ENCODE results near the gene IL17A. TPM values are rescaled to one million over a fixed set of nuclear protein-coding genes. Genes with fewer than 3 reads are reported as not detected.

Gene IL17A
- total and polyA plus RNA-seq, 8 donors: not detected

DNA sequence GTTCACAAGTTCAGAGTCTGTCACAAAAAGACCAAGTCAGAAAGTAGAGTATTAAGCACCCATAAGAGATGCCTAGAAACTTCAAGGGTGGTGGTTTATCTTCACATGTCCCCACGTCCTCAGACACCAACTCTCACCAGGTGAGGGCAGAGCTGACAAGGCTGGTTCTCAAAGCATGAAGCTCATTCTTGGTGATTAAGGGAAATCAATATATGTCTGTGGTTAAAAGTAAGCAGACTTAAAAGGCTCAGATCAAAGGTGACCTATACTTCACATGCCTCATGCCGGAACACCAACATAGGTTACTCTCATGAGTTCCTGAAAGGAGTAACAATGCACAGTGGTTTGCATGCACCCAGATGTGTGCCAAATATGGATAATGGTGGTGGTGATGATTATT lies 27.0 kb downstream of the IL17A start:
- TF ChIP-seq, protein P1, sequence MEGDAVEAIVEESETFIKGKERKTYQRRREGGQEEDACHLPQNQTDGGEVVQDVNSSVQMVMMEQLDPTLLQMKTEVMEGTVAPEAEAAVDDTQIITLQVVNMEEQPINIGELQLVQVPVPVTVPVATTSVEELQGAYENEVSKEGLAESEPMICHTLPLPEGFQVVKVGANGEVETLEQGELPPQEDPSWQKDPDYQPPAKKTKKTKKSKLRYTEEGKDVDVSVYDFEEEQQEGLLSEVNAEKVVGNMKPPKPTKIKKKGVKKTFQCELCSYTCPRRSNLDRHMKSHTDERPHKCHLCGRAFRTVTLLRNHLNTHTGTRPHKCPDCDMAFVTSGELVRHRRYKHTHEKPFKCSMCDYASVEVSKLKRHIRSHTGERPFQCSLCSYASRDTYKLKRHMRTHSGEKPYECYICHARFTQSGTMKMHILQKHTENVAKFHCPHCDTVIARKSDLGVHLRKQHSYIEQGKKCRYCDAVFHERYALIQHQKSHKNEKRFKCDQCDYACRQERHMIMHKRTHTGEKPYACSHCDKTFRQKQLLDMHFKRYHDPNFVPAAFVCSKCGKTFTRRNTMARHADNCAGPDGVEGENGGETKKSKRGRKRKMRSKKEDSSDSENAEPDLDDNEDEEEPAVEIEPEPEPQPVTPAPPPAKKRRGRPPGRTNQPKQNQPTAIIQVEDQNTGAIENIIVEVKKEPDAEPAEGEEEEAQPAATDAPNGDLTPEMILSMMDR (IDR thresholded peaks at IDR 0.05): no peak
- no peak for DNase-seq
- Histone ChIP-seq H3K27ac (no peak overlapping the region), H3K4me3 (no peak overlapping the region), H3K36me3 (no peaks in the 10 kb centered on the region), H3K4me1 (no peaks in the 10 kb centered on the region), H3K27me3 (no peaks in the 10 kb centered on the region), H3K9me3 (no peaks in the 10 kb centered on the region)
- intact Hi-C loops (cut with DNase I): no loop called here
- ATAC-seq: no peak

DNA sequence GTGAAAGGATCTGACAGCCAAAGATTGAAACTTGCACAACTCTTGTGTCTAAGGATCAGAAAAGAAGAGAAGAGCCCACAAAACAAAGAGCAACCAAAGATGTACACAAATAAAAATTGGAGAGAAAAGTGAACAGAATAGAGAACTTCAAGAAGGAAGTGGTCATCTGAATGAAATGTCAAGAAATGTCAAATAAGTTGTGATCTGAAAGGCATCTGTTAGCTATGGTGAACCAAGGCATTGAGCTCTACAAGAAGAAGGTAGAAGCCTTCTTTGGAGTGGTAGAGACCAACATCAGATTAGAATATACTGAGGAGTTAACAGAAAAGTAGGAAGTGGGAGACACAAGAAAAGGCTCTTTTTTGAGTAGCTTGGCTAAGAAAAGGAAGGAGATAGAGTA lies 29.6 kb downstream of the IL17A start:
- Histone ChIP-seq H3K9me3 (no peaks in the 10 kb centered on the region), H3K4me3 (no peak overlapping the region), H3K36me3 (no peaks in the 10 kb centered on the region), H3K27me3 (no peaks in the 10 kb centered on the region), H3K4me1 (no peaks in the 10 kb centered on the region), H3K27ac (no peak overlapping the region)
- intact Hi-C loops (cut with DNase I): no loop called here
- ATAC-seq: no peak
- DNase-seq: no peak
- TF ChIP-seq, protein P1 (IDR thresholded peaks at IDR 0.05): no peak

DNA sequence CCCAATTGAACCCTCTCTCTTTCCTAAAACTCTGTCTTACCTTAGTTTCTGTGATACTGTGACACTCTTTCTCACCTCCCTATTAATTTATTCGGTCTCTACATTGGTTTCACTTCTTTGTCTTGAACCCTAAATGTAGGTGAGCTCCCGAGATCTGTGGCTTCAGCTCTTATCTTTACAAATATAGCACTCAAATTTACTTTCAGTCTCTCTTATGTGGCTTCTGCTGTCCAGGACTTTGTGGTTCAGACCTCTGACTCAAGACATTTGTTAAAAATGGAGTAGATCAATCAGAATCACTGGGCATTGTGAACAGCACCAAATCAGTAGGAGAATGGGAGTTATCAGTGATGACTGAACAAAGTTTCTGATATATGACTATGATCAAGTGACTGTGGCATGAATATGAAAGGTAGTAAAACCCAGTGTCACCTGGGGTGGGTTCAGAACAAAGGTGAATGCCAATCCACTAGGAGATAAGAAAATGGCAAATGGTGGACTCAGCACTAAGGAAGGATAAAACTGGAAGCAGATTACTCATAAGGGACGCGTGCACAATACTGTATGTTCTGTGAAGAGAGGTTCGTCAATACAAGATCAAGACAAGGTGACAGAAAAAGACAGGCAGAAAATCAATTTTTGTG lies 30.9 kb downstream of the IL17A start:
- intact Hi-C loops (cut with DNase I): no loop called here
- Histone ChIP-seq H3K27me3 (no peaks in the 10 kb centered on the region), H3K27ac (no peak overlapping the region), H3K4me1 (no peaks in the 10 kb centered on the region), H3K9me3 (no peaks in the 10 kb centered on the region), H3K4me3 (no peak overlapping the region), H3K36me3 (no peaks in the 10 kb centered on the region)
- ATAC-seq: no peak
- DNase-seq: no peak
- TF ChIP-seq, protein P1 (IDR thresholded peaks at IDR 0.05): no peak

DNA sequence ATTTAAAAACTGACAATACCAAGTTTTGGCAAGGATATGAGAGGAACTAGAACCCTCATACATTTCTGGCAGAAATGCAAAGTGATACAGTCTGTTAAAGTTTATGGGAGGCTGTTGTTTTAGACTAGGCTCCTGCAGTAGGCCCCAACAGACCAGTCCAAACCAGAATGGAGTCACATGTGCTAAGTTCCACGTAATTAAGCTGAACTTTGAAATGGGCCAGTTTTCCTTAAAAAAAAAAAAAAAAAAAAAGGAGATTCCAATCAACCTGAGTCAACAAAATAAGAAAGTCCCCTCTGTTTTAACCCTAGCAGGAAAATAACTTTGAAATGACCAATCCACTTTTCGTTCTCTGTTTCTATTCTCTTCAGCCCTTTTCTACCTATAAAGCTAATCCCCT lies 31.6 kb downstream of the IL17A start:
- no peak overlapping the region for H3K27ac ChIP-seq
- ATAC-seq (no peak), DNase-seq (no peak)
- H3K36me3 ChIP-seq: no peaks in the 10 kb centered on the region
- intact Hi-C loops (cut with DNase I): no loop called here
- no peak overlapping the region for H3K4me3 ChIP-seq
- TF ChIP-seq, protein P1 (IDR thresholded peaks at IDR 0.05): no peak
- no peaks in the 10 kb centered on the region for H3K9me3 ChIP-seq
- no peaks in the 10 kb centered on the region for H3K4me1 ChIP-seq
- H3K27me3 ChIP-seq: no peaks in the 10 kb centered on the region

DNA sequence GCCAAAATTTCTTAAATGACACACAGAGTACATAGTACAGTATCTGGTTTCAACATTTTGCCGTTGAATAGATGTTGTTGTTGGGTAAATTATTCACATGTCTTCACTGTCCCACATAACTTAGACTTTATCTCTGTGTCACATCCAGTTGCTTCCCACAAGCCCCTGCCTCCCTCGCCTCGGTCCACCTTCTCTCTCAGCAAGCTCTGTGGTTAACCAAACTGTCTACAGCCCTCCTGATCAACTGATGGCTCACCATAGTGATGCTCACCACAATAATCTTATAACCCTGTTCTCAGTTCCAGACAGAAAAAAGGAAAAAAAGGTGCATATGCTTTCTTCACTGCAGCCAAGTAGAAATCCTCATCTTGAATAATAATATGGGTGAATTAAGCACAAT lies 35.1 kb downstream of the IL17A start:
- H3K27ac ChIP-seq: no peak overlapping the region
- no peaks in the 10 kb centered on the region for H3K36me3 ChIP-seq
- ATAC-seq (no peak), DNase-seq (no peak)
- intact Hi-C loops (cut with DNase I): no loop called here
- no peaks in the 10 kb centered on the region for H3K27me3 ChIP-seq
- H3K9me3 ChIP-seq: no peaks in the 10 kb centered on the region
- no peak overlapping the region for H3K4me3 ChIP-seq
- no peaks in the 10 kb centered on the region for H3K4me1 ChIP-seq
- TF ChIP-seq, protein P1 (IDR thresholded peaks at IDR 0.05): no peak

All from left lung (tissue), 10 donors.